Panc1 (cell line): Measurements from ENCODE around the gene PACC1.

Source experiments
- POLR2AphosphoS5 ChIP-seq: IDR thresholded peaks from 2 replicates; pipeline ENCODE4 v1.6.1; 2012; ENCODE audit warnings: mild to moderate bottlenecking, low read depth, low read length, moderate library complexity
- SIN3A ChIP-seq: IDR thresholded peaks from 2 replicates; pipeline ENCODE4 v1.6.1; 2012; ENCODE audit warnings: low read depth, mild to moderate bottlenecking, low read length, moderate library complexity, borderline replicate concordance; ENCODE audit not compliant: insufficient read depth
- TCF7L2 ChIP-seq: IDR thresholded peaks from 2 replicates; pipeline ENCODE4 v1.6.1; 2011; ENCODE audit warnings: mild to moderate bottlenecking, low read depth, low read length, inconsistent platforms
- TF ChIP-seq, protein P1 (sequence below): fragments of 450-650 bp; IDR thresholded peaks from 2 replicates; pipeline ENCODE4 v1.5.1; 2017; ENCODE audit warnings: mild to moderate bottlenecking
- TF ChIP-seq, protein P2 (sequence below), 2 experiments: IDR thresholded peaks; 2 replicates each; pipeline ENCODE4 v1.6.1; 2011 to 2012; ENCODE audit warnings: low read depth in 2 of 2, control low read depth in 1 of 2, low read length in 1 of 2, mild to moderate bottlenecking in 1 of 2, moderate library complexity in 1 of 2; ENCODE audit not compliant: insufficient read depth in 1 of 2

DNA sequence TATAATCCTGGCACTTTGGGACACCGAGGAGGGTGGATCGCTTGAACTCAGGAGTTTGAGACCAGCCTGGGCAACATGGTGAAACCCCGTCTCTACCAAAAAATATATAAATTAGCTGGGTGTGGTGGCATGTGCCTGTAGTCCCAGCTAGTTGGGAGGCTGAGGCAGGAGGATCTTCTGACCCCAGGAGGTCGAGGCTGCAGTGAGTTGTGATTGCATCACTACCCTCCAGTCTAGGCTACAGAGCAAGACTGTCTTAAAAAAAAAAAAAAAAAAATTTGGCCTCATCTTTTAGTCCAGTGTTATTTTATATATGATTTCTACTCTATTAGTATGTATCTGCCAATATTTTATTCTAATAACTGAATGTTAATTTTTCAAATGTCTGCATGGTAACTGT lies 69.8 kb downstream of the PACC1 start:
- no peak for TF ChIP-seq SIN3A
- TF ChIP-seq, protein P1, sequence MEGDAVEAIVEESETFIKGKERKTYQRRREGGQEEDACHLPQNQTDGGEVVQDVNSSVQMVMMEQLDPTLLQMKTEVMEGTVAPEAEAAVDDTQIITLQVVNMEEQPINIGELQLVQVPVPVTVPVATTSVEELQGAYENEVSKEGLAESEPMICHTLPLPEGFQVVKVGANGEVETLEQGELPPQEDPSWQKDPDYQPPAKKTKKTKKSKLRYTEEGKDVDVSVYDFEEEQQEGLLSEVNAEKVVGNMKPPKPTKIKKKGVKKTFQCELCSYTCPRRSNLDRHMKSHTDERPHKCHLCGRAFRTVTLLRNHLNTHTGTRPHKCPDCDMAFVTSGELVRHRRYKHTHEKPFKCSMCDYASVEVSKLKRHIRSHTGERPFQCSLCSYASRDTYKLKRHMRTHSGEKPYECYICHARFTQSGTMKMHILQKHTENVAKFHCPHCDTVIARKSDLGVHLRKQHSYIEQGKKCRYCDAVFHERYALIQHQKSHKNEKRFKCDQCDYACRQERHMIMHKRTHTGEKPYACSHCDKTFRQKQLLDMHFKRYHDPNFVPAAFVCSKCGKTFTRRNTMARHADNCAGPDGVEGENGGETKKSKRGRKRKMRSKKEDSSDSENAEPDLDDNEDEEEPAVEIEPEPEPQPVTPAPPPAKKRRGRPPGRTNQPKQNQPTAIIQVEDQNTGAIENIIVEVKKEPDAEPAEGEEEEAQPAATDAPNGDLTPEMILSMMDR, result no peak
- TF ChIP-seq, protein P2, sequence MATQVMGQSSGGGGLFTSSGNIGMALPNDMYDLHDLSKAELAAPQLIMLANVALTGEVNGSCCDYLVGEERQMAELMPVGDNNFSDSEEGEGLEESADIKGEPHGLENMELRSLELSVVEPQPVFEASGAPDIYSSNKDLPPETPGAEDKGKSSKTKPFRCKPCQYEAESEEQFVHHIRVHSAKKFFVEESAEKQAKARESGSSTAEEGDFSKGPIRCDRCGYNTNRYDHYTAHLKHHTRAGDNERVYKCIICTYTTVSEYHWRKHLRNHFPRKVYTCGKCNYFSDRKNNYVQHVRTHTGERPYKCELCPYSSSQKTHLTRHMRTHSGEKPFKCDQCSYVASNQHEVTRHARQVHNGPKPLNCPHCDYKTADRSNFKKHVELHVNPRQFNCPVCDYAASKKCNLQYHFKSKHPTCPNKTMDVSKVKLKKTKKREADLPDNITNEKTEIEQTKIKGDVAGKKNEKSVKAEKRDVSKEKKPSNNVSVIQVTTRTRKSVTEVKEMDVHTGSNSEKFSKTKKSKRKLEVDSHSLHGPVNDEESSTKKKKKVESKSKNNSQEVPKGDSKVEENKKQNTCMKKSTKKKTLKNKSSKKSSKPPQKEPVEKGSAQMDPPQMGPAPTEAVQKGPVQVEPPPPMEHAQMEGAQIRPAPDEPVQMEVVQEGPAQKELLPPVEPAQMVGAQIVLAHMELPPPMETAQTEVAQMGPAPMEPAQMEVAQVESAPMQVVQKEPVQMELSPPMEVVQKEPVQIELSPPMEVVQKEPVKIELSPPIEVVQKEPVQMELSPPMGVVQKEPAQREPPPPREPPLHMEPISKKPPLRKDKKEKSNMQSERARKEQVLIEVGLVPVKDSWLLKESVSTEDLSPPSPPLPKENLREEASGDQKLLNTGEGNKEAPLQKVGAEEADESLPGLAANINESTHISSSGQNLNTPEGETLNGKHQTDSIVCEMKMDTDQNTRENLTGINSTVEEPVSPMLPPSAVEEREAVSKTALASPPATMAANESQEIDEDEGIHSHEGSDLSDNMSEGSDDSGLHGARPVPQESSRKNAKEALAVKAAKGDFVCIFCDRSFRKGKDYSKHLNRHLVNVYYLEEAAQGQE (IDR thresholded peaks at IDR 0.05; ENCODE audit: insufficient read depth in 1 of 2, low read depth in 2 of 2, low read length in 1 of 2), result no peak
- no peak for TF ChIP-seq POLR2AphosphoS5
- TF ChIP-seq TCF7L2, result no peak
